Adrenal gland (tissue), 12 donors: ENCODE data around the gene GRID1. TPM values are rescaled to one million over a fixed set of nuclear protein-coding genes. Genes with fewer than 3 reads are reported as not detected.

Experiments used
- DNase-seq, 7 donors: peaks; one replicate each; pipeline ENCODE4 v3.0.0-alpha.2; 2019 to 2020
- H3K27ac ChIP-seq, 5 donors: fragments of 200-600 bp; sonication (generic) in 4 of 5; 1 replicate in 3 of 5; 2 replicates in 2 of 5; pipeline versions ENCODE4 v1.5.1 to v1.8.0; 2016 to 2020; ENCODE audit warnings: mild to moderate bottlenecking in 1 of 5
- H3K27me3 ChIP-seq: fragments of 200-600 bp; 2 replicates; pipeline ENCODE4 v1.8.0; 2021
- H3K36me3 ChIP-seq, 2 donors: fragments of 200-600 bp; replicated peaks in 1 of 2; 1 replicate in 1 of 2; 2 replicates in 1 of 2; pipeline versions ENCODE4 v1.5.1 to v1.8.0; 2018 to 2022
- H3K4me1 ChIP-seq, 2 donors: fragments of 200-600 bp; replicated peaks in 1 of 2; 1 replicate in 1 of 2; 2 replicates in 1 of 2; pipeline versions ENCODE4 v1.5.1 to v1.8.0; 2018 to 2021
- H3K4me3 ChIP-seq, 4 donors: fragments of 200-600 bp; sonication (generic) in 3 of 4; one replicate each; pipeline ENCODE4 v1.5.1; 2016 to 2018
- H3K9me3 ChIP-seq, 3 donors: fragments of 200-600 bp; sonication (generic) in 1 of 3; replicated peaks in 1 of 3; 1 replicate in 2 of 3; 2 replicates in 1 of 3; pipeline versions ENCODE4 v1.5.1 to v1.8.0; 2016 to 2021
- POLR2A ChIP-seq, 2 donors: fragments of 450-650 bp; IDR thresholded peaks; one replicate each; pipeline ENCODE4 v1.6.1; 2017; ENCODE audit warnings: antibody characterized with exemption in 2 of 2, mild to moderate bottlenecking in 2 of 2, moderate library complexity in 1 of 2
- WGBS, 4 donors: extraction: QIAGEN DNeasy Blood & Tissue Kit in 2 of 4; methylation state at CpG; one replicate each; pipeline versions ENCODE4 v1.1.5 to v1.1.7; 2013 to 2017; 5-methylcytosine and 5-hydroxymethylcytosine counted together
- intact Hi-C, 2 donors: fragments of 100-400 bp; cut with DNase I; formaldehyde crosslinking; loops; one replicate each; pipeline versions ENCODE4 v1.14.1 to v1.15.0; 2022 to 2023
- polyA plus RNA-seq, 3 donors: library from polyadenylated mRNA; stranded (reverse); fragments of 200-250 nt in 2 of 3; fragments of 350-450 nt in 1 of 3; fragmentation: Illumina TruSeq in 1 of 3; extraction: RNeasy Lipid Tissue Mini Kit (QIAGEN cat#74804) in 1 of 3; gene quantifications; one replicate each; pipeline ENCODE4 v1.2.3, GENCODE V29; 2013 to 2014
- total RNA-seq, 9 donors: library from RNA; depleted of rRNA in 4 of 9; stranded (reverse); fragments of >200 nt in 4 of 9; fragments of 120-200 nt in 1 of 9; fragmentation: NEBNext Ultra II Directional in 1 of 9; extraction: Animal tissue kit (Norgen Biotek cat#: 25700) in 1 of 9; gene quantifications; one replicate each; pipeline versions ENCODE4 v1.1.0 to v1.2.4, GENCODE V29; 2013 to 2023
- TF ChIP-seq, protein P1 (sequence below), 6 experiments: fragments of 450-650 bp in 4 of 6; fragments of 200-600 bp in 2 of 6; sonication (generic) in 1 of 6; IDR thresholded peaks; 1 replicate in 5 of 6; 2 replicates in 1 of 6; pipeline versions ENCODE4 v1.5.1 to v1.8.0; 2016 to 2021; ENCODE audit warnings: antibody characterized with exemption in 6 of 6, mild to moderate bottlenecking in 2 of 6, moderate library complexity in 1 of 6
- donor health status: healthy with polysubstance abuse.
- donor health status: Bipolar disorder and iron deficiency.
- donor health status: DM: yes; HTN: yes; CAD: no.
- donor health status: DM: no; HTN: no; CAD: no.
- donor health status: DM: no; HTN: no; CAD: no.
- donor health status: DM: yes; HTN: yes; CAD: no.

The GRID1 gene
- total and polyA plus RNA-seq, 12 donors = 2.2 to 8.0 (median 4.1) TPM

DNA sequence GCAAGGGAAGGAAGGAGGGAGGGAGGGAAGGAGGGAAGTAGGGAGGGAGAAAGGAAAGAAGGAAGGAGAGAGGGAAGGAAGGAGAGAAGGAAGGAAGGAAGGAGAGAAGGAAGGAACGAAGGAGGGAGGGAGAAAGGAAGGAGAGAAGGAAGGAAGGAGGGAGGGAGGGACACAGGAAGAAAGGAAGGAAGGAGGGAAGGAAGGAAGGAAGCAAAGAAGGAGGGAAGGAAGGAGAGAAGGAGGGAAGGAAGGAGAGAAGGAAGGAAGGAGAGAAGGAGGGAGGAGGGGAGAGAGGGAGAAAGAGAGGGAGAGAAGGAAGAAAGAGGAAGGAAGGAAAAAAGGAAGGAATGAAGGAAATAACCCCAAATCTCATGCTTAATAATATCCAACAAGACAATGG lies 630.6 kb downstream of the GRID1 start:
- Histone ChIP-seq H3K4me3 (no peak overlapping the region), H3K27me3 (no peaks in the 10 kb centered on the region), H3K4me1 (no peaks in the 10 kb centered on the region), H3K36me3 (no peaks in the 10 kb centered on the region), H3K27ac (no peak overlapping the region), H3K9me3 (no peaks in the 10 kb centered on the region)
- TF ChIP-seq, protein P1, sequence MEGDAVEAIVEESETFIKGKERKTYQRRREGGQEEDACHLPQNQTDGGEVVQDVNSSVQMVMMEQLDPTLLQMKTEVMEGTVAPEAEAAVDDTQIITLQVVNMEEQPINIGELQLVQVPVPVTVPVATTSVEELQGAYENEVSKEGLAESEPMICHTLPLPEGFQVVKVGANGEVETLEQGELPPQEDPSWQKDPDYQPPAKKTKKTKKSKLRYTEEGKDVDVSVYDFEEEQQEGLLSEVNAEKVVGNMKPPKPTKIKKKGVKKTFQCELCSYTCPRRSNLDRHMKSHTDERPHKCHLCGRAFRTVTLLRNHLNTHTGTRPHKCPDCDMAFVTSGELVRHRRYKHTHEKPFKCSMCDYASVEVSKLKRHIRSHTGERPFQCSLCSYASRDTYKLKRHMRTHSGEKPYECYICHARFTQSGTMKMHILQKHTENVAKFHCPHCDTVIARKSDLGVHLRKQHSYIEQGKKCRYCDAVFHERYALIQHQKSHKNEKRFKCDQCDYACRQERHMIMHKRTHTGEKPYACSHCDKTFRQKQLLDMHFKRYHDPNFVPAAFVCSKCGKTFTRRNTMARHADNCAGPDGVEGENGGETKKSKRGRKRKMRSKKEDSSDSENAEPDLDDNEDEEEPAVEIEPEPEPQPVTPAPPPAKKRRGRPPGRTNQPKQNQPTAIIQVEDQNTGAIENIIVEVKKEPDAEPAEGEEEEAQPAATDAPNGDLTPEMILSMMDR (IDR thresholded peaks at IDR 0.05) = no peak
- no peak for TF ChIP-seq POLR2A (IDR thresholded peaks at IDR 0.05)
- WGBS, 4 donors = 78 to 81% (median 81%) methylated on average over 1 of the region's 1 CpG
- no peak for DNase-seq
- intact Hi-C loops = no loop called here

DNA sequence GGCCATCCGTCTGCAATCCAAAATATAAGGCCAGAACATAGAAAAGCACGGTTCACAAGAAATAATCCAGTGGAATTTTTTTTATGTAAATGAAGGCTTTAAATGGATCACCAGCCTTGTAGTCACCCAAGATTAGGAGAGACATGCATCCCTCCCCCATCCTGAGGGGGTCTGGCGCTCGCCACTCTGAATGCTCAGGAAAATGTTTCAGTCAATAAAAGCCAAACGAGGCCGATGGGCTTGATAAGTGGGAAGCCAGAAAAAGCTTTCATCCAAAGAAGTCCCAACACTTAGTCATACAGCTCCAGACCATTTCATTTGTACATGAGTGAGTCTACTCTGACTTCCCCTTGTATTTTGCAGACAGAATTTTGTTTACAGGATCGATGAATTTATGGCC lies 631.8 kb downstream of the GRID1 start:
- Histone ChIP-seq H3K27me3 (no peaks in the 10 kb centered on the region), H3K9me3 (no peaks in the 10 kb centered on the region), H3K27ac (no peak overlapping the region), H3K4me1 (no peaks in the 10 kb centered on the region), H3K4me3 (no peak overlapping the region), H3K36me3 (no peaks in the 10 kb centered on the region)
- DNase-seq = no peak
- WGBS, 4 donors = 81 to 86% (median 84%) methylated on average over 7 of the region's 7 CpGs
- intact Hi-C loops = no loop called here
- no peak for TF ChIP-seq POLR2A (IDR thresholded peaks at IDR 0.05)
- TF ChIP-seq, protein P1 (IDR thresholded peaks at IDR 0.05) = no peak

DNA sequence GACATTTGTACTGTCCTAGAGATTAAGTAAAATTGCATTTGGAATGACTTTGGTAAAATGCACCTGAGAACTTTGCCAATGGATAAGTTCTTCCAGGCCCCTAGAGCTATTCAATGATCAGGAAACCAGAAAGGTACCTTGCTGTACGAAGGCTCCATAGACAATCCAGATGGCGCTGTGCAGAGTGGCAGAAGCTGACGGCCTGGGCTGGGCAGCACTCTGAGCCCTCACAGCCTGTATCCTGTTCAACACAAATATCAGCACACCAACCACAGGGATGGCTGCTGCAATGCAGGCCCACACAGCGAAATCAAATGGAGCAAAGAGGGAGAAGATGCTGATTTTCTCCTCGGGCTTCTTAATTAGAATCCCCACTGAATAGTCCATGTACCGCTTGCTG lies 642.4 kb downstream of the GRID1 start:
- TF ChIP-seq, protein P1 (IDR thresholded peaks at IDR 0.05) = no peak
- no peak for TF ChIP-seq POLR2A (IDR thresholded peaks at IDR 0.05)
- Histone ChIP-seq H3K4me1 (no peaks in the 10 kb centered on the region), H3K9me3 (no peaks in the 10 kb centered on the region), H3K27me3 (no peaks in the 10 kb centered on the region), H3K27ac (no peak overlapping the region), H3K4me3 (no peak overlapping the region), H3K36me3 (no peaks in the 10 kb centered on the region)
- WGBS, 4 donors = 88 to 96% (median 89%) methylated on average over 5 to 6 of the region's 6 CpGs
- intact Hi-C loops = no loop called here
- no peak for DNase-seq

DNA sequence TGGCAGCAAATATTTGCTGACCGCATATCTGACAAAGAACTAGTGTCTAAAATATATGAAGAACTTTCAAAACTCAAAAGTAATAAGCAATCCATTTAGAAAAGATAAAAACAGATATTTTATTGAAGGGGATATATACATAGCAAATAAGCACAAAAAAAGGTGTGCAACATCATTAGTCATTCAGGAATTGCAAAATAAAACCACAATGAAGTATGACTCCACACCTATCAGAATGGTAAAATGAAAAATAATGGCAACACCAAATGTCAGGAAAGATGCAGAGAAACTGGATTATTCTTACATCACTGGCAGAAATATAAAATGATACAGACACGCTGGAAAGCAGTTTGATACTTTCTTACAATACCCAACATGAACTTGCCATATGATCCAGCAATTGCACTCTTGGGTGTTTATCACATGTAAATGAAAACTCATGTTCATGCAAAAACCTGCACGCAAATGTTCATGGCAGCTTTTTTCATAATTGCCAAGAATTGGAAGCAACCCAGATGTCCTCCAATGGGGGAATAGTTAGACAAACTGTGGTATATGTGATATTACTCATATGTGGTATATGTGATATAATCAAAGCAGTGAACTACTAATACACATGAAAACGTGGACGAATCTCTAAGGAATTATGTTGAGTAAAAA lies 645.5 kb downstream of the GRID1 start:
- intact Hi-C loops = no loop called here
- Histone ChIP-seq H3K27me3 (no peaks in the 10 kb centered on the region), H3K9me3 (no peaks in the 10 kb centered on the region), H3K36me3 (no peaks in the 10 kb centered on the region), H3K4me1 (no peaks in the 10 kb centered on the region), H3K27ac (no peak overlapping the region), H3K4me3 (no peak overlapping the region)
- WGBS, 4 donors = 71 to 76% (median 74%) methylated on average over 5 of the region's 5 CpGs
- no peak for DNase-seq
- TF ChIP-seq POLR2A (IDR thresholded peaks at IDR 0.05) = no peak
- TF ChIP-seq, protein P1 (IDR thresholded peaks at IDR 0.05) = no peak
